ENCODE measurements around the gene PFN3. TPM values are rescaled to one million over a fixed set of nuclear protein-coding genes. Genes with fewer than 3 reads are reported as not detected.

PFN3 gene
- total RNA-seq, 1 donor: not detected

DNA sequence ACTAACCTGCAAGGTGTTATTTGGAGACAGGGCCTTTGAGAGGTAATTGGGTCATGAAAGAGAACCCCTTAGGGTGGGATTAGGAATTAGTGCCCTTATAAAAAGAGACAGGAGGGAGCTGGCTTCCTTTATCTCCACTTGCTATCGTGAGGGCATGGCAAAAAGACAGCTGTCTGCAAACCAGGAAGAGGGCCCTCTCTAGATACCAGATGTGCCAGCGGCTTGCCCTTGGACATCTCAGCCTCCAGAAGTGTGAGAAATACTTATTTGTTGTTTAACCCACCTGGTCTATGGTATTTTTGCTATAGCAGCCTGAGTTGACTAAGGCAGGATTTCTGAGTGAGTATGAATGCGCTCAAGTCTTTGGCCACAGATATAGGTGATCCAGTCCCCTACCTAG is 43.7 kb downstream of the PFN3 start:
- DNase-seq (ENCODE audit: low read depth): no peak
- H3K4me3 ChIP-seq (ENCODE audit: low read depth, low read length): no peak overlapping the region
- TF ChIP-seq CTCF (IDR thresholded peaks at IDR 0.05; ENCODE audit: insufficient read depth, low read depth, low read length): no peak

- no peak for TF ChIP-seq CTCF (IDR thresholded peaks at IDR 0.05; ENCODE audit: insufficient read depth, low read depth, low read length)
- DNase-seq (ENCODE audit: low read depth): no peak
These were observed 44.6 kb downstream of the PFN3 start for GRCh38 chr5:177355868-177356168.

DNA sequence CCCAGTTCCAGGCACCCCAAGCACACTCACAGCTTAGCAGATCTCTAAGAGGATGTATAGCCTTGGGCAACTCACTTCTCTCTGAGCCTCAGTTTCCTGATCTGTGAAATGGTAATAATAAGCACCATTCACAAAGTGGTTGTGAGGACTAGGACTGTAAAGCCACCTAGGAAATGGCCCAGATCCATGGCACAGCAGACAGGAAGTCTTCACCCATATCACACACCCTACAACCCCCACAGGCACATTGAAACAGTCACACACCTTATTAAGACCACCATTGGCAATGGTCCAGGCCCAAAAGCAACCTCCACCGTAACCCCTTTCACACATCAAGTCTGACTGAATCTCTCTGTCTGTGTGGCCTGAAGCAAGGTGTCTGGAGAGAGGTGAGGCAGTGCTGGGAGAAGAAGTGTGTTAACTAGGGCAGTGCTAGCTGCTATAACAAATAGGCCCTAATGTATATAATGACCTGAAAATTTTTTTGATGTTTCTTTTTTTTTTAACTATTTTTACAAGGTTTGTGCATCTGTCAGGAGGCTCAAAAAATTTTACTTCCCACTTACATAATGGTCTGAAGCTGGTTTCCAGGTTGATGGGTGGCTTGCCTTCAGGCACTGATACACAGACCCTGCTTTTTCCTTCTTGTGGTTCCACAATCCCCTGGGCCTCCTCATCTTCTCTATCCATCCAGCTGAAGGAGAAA is 45.1 kb downstream of the PFN3 start:
- DNase-seq (ENCODE audit: low read depth): no peak
- TF ChIP-seq CTCF (IDR thresholded peaks at IDR 0.05; ENCODE audit: insufficient read depth, low read depth, low read length): no peak
- H3K4me3 ChIP-seq (ENCODE audit: low read depth, low read length): no peak overlapping the region

More at GRCh38 chr5:177355868-177356168, 44.6 kb downstream of the PFN3 start:
- no peak overlapping the region for H3K4me3 ChIP-seq (ENCODE audit: low read depth, low read length)

GRCh38 chr5:177354711-177355110 is 45.8 kb downstream of the PFN3 start:
- no peak overlapping the region for H3K4me3 ChIP-seq (ENCODE audit: low read depth, low read length)
- DNase-seq (ENCODE audit: low read depth): no peak
- no peak for TF ChIP-seq CTCF (IDR thresholded peaks at IDR 0.05; ENCODE audit: insufficient read depth, low read depth, low read length)

DNA sequence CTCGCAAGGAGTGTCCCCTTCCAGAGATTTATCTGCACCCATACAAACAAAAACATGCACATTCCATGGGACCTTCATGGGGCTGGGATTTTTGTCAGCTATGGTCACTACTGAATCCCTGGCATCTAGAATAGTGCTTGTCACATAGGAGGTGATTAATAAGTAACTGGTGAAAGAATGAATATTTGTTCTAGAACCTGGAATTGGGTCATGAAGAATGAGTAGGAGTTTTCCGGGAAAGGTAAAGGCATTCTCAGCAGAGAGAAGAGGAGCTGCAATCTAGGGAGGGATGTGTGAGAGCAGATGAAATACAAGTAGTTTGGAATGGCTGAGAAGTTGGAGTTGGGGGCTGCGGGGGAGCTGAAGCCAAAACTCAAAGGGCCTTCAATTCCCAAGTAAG is 46.2 kb downstream of the PFN3 start:
- DNase-seq (ENCODE audit: low read depth): no peak
- H3K4me3 ChIP-seq (ENCODE audit: low read depth, low read length): no peak overlapping the region
- no peak for TF ChIP-seq CTCF (IDR thresholded peaks at IDR 0.05; ENCODE audit: insufficient read depth, low read depth, low read length)

- no peak for TF ChIP-seq CTCF (IDR thresholded peaks at IDR 0.05; ENCODE audit: insufficient read depth, low read depth, low read length)
- H3K4me3 ChIP-seq (ENCODE audit: low read depth, low read length): no peak overlapping the region
- DNase-seq (ENCODE audit: low read depth): no peak
These were observed 47.4 kb downstream of the PFN3 start for GRCh38 chr5:177353093-177353492.

Data from fibroblast of villous mesenchyme (primary cell).